GM19328 (cell line): ENCODE results near the gene USH1C.

Experiments used
- ATAC-seq: cut with Tn5 transposase; IDR thresholded peaks from one replicate; pipeline ENCODE4 v1.9.1; 2021; ENCODE audit warnings: mild to moderate bottlenecking, moderate library complexity; ENCODE audit not compliant: unreplicated experiment

The USH1C gene

GRCh38 chr11:17508791-17509190, 35.4 kb downstream of the USH1C start:
- ATAC-seq, result no peak

- ATAC-seq, result no peak
Measured at GRCh38 chr11:17508306-17508705, 35.9 kb downstream of the USH1C start.

GRCh38 chr11:17507773-17508172, 36.4 kb downstream of the USH1C start:
- ATAC-seq, result no peak

- no peak for ATAC-seq
Measured at GRCh38 chr11:17506942-17507341, 37.3 kb downstream of the USH1C start.

- no peak for ATAC-seq
Measured at GRCh38 chr11:17506314-17506713, 37.9 kb downstream of the USH1C start.

- ATAC-seq, result no peak
Measured at GRCh38 chr11:17505146-17505545, 39.1 kb downstream of the USH1C start.

- ATAC-seq, result peak; percentile 48
Measured at GRCh38 chr11:17504330-17505107, 39.7 kb downstream of the USH1C start.

- no peak for ATAC-seq
Measured at GRCh38 chr11:17502630-17503029, 41.6 kb downstream of the USH1C start.

- ATAC-seq, result no peak
Measured at GRCh38 chr11:17500673-17501072, 43.5 kb downstream of the USH1C start.

- no peak for ATAC-seq
Measured at GRCh38 chr11:17498475-17498874, 45.7 kb downstream of the USH1C start.

- ATAC-seq, result no peak
Measured at GRCh38 chr11:17498058-17498457, 46.2 kb downstream of the USH1C start.

- no peak for ATAC-seq
Measured at GRCh38 chr11:17496406-17496805, 47.8 kb downstream of the USH1C start.

- ATAC-seq, result no peak
Measured at GRCh38 chr11:17494019-17494418, 50.2 kb downstream of the USH1C start.

- no peak for ATAC-seq
Measured at GRCh38 chr11:17490938-17491337, 53.3 kb downstream of the USH1C start.

- no peak for ATAC-seq
Measured at GRCh38 chr11:17490232-17490631, 54.0 kb downstream of the USH1C start.

- ATAC-seq, result no peak
Measured at GRCh38 chr11:17489751-17490150, 54.5 kb downstream of the USH1C start.

GRCh38 chr11:17488563-17488962, 55.7 kb downstream of the USH1C start:
- no peak for ATAC-seq

GRCh38 chr11:17486646-17487045, 57.6 kb downstream of the USH1C start:
- no peak for ATAC-seq

GRCh38 chr11:17483505-17483904, 60.7 kb downstream of the USH1C start:
- no peak for ATAC-seq

- no peak for ATAC-seq
Measured at GRCh38 chr11:17481905-17482304, 62.3 kb downstream of the USH1C start.

- no peak for ATAC-seq
Measured at GRCh38 chr11:17479284-17480214, 64.7 kb downstream of the USH1C start.

- no peak for ATAC-seq
Measured at GRCh38 chr11:17478070-17478469, 66.1 kb downstream of the USH1C start.
